ENCODE data around the gene TMEM256. TPM values are rescaled to one million over a fixed set of nuclear protein-coding genes. Genes with fewer than 3 reads are reported as not detected.

TMEM256 gene
- total RNA-seq, 2 experiments from 2014 or later, result 65.6 to 66.3 TPM

DNA sequence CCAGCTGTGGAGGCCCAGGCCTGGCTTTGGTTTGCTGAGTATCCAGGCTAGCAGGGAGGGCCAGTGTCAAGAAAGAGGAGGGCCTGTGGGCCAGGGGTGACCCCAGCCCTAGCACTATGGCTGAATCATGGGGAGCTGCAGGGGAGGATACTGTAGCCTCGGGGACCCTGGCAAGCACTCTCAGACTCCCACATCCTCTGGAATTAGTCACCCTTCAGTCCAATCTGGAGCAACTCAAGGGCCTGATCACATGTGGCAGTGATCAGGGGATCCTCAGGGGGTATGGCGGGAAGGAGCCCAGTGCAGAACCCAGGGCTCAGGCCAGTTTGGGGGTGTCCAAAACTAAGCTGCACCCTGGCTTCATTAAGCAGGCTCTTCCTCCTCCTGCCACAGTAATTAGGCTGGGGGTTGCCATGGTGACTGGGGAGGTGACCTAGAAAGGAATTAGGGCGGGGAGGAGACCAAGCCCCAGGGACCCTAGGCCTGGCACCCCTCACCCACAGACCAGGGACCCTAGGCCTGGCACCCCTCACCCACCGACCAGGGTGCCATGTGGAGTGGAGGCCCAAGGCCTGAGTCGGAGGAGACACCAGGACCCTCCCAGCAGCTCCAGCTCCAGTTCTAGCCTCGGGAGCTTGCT is 9.6 kb upstream of the TMEM256 start:
- H3K27ac Mint-ChIP-seq, result no peak overlapping the region
- intact Hi-C loops (cut with micrococcal nuclease), result no loop called here
- no peaks in the 10 kb centered on the region for H3K9me3 Mint-ChIP-seq
- no peaks in the 10 kb centered on the region for H3K36me3 Mint-ChIP-seq (ENCODE audit: low read depth)
- CTCF ChIA-PET, result interaction anchor here (1.4 kb wide), 1 partner anchor 23 kb away, joined by 4 read pairs; no protein-coding TSS in a partner anchor
- no peaks in the 10 kb centered on the region for H3K27me3 Mint-ChIP-seq (ENCODE audit: low read depth)
- no peak overlapping the region for H3K4me3 Mint-ChIP-seq
- H3K4me1 Mint-ChIP-seq (ENCODE audit: low read depth), result no peaks in the 10 kb centered on the region
- DNase-seq, result no peak

DNA sequence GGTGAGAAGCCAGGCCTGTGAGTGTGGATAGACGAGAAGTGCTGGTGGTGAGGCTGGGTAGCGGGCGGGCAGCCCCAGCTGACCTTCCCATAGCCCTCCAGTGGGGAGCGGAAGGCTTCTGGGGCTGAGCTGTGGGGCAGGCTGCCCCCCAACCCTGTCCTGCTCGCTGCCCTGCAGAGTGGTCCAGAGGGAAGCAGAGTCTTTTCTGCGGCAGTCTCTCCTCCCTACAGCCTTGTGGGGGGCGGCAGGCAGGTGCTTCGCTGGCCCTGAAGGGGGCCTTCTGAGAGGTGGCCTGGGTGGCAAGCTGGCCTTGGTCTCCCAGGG is 7.5 kb upstream of the TMEM256 start:
- Mint-ChIP-seq H3K27ac (no peak overlapping the region), H3K9me3 (no peaks in the 10 kb centered on the region), H3K4me3 (no peak overlapping the region), H3K36me3 (ENCODE audit: low read depth) (no peaks in the 10 kb centered on the region), H3K27me3 (ENCODE audit: low read depth) (no peaks in the 10 kb centered on the region), H3K4me1 (ENCODE audit: low read depth) (peaks cover 5% of the 10 kb centered on the region)
- no peak for DNase-seq
- CTCF ChIA-PET, result no interaction called here
- intact Hi-C loops (cut with micrococcal nuclease), result no loop called here

DNA sequence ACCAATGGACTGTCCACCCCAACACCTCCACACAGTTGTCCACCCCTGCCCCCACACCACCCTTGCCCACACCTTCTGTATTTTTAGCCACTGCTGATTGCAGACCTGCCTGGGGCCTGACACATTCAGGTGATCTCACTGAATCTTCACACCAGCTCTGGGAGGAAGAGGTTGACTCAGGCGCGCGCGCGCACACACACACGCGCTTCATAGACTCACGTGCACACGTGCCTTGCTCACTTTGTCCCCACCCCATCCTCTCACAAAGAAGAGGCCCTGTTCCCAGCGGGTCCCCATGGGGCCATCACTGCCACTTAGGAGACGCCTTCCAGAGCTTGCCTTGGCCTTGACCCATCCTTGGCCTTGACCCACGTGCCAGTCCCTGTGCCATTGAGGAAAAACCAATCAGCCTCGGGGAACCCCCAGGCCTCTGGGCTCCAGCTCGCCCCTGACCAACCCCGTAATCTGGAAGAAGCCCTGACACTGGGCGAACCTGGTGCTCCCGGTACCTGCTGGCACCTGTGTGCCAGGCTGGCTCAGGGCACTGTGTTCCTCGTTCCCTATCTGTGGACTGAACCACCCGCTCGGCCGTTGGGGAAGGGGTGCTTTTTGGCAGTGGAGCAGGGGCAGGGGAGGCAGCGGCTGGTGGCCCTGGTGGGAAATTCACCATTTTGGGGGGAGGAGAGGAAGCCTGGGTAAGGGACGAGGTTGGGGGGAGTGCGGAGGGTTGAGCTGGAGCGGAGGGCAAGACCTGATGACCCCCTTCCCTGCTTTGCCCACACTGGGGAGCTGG is 6.9 kb upstream of the TMEM256 start:
- Mint-ChIP-seq H3K27me3 (ENCODE audit: low read depth) (peaks cover 2% of the 10 kb centered on the region), H3K27ac (no peak overlapping the region), H3K4me3 (no peak overlapping the region), H3K36me3 (ENCODE audit: low read depth) (no peaks in the 10 kb centered on the region), H3K4me1 (ENCODE audit: low read depth) (peaks cover 9% of the 10 kb centered on the region), H3K9me3 (no peaks in the 10 kb centered on the region)
- intact Hi-C loops (cut with micrococcal nuclease), result no loop called here
- no peak for DNase-seq
- CTCF ChIA-PET, result no interaction called here

DNA sequence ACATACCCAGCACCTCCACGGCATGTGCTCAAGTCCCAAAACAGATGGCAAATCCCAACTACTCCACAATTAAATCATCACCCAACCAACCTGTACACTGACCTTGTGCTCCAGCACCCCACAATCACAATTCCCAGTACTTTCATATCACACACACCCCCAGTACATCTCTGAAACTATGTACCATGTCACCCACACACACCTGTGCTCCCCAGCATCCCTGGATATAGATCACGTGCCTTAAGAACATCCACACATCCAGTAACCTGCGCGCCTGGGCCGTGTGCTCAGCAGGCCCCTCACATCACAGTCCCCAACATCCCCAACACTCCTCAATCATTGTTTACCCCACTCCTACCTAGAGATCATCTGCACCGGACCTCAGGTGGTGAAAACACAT is 5.8 kb upstream of the TMEM256 start:
- CTCF ChIA-PET, result interaction anchor here (0.6 kb wide), 1 partner anchor 27 kb away, joined by 3 read pairs; no protein-coding TSS in a partner anchor
- no peak for DNase-seq
- no peak overlapping the region for H3K27ac Mint-ChIP-seq
- H3K4me3 Mint-ChIP-seq, result no peak overlapping the region
- H3K36me3 Mint-ChIP-seq (ENCODE audit: low read depth), result no peaks in the 10 kb centered on the region
- peaks cover 2% of the 10 kb centered on the region for H3K27me3 Mint-ChIP-seq (ENCODE audit: low read depth)
- intact Hi-C loops (cut with micrococcal nuclease), result no loop called here
- H3K4me1 Mint-ChIP-seq (ENCODE audit: low read depth), result peaks cover 13% of the 10 kb centered on the region
- H3K9me3 Mint-ChIP-seq, result no peaks in the 10 kb centered on the region

DNA sequence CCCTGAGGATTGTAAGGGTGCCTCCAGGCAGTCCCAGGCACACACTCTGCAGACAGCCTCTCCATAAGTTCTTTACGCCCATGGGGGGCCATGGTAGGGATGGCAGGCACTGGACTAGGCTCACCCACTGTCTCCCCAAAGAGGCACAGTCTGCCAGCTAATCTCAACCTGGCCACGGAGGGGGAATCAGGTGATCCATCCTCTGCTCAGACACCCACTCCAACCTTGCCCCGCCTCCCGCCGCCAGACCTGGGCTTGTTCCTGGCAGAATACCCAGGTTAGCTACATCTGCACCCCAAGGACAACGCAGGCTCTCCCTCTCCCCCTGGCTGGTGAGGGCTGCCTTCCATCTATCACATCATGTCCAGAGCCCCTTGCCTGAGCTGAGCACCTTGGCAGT is 5.0 kb upstream of the TMEM256 start:
- intact Hi-C loops (cut with micrococcal nuclease), result no loop called here
- H3K4me3 Mint-ChIP-seq, result peak overlapping the region; percentile 13
- H3K27ac Mint-ChIP-seq, result no peak overlapping the region
- peaks cover 13% of the 10 kb centered on the region for H3K4me1 Mint-ChIP-seq (ENCODE audit: low read depth)
- CTCF ChIA-PET, result interaction anchor here (0.6 kb wide), 1 partner anchor 28 kb away, joined by 3 read pairs; no protein-coding TSS in a partner anchor
- no peaks in the 10 kb centered on the region for H3K36me3 Mint-ChIP-seq (ENCODE audit: low read depth)
- DNase-seq, result no peak
- H3K27me3 Mint-ChIP-seq (ENCODE audit: low read depth), result peaks cover 2% of the 10 kb centered on the region
- no peaks in the 10 kb centered on the region for H3K9me3 Mint-ChIP-seq

DNA sequence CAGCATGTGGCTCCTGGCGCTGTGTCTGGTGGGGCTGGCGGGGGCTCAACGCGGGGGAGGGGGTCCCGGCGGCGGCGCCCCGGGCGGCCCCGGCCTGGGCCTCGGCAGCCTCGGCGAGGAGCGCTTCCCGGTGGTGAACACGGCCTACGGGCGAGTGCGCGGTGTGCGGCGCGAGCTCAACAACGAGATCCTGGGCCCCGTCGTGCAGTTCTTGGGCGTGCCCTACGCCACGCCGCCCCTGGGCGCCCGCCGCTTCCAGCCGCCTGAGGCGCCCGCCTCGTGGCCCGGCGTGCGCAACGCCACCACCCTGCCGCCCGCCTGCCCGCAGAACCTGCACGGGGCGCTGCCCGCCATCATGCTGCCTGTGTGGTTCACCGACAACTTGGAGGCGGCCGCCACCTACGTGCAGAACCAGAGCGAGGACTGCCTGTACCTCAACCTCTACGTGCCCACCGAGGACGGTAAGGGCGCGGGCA is 4.4 kb upstream of the TMEM256 start:
- intact Hi-C loops (cut with micrococcal nuclease), result no loop called here
- peak; percentile 41 for DNase-seq
- H3K4me3 Mint-ChIP-seq, result no peak overlapping the region
- peaks cover 2% of the 10 kb centered on the region for H3K27me3 Mint-ChIP-seq (ENCODE audit: low read depth)
- CTCF ChIA-PET, result no interaction called here
- H3K36me3 Mint-ChIP-seq (ENCODE audit: low read depth), result no peaks in the 10 kb centered on the region
- H3K9me3 Mint-ChIP-seq, result no peaks in the 10 kb centered on the region
- peaks cover 13% of the 10 kb centered on the region for H3K4me1 Mint-ChIP-seq (ENCODE audit: low read depth)
- H3K27ac Mint-ChIP-seq, result no peak overlapping the region

DNA sequence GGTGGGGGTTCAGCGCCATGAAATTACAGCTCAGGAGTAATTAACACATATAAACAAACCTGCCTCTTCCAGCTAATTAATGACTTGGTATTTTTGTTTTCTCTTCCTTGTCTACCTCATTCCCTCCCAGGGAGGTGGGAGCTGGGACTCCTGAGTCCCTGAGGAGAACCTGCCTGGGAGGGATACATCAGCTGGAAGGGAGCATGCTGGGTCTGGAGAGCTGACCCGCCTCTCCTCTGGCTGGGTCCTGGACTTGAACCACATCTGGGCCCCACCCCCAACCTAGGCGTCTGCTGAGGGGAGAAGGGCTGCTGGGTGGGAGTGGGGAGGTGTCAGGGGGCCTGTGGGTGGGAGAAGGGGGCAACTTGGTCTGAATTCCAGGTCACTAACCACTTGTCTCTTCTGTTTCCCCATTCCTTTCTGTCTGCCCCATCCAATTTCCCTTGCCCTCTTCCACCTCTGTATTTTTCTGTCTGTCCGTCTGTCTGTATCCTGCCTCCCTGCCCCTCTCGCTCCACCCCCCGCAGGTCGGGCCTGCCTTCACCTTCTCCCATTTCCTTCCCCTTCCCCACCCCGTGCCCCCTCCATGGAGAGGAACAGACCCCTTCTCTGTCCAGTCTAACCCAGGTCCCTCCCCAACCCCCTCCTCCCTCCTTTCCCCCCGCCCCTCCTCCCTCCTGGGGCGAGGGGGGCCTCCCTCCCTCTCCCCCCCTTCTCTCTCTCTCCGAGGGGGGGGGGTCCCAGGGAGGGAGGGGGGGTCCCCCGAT is 3.8 kb upstream of the TMEM256 start, which contains the start of gene NLGN2:
Gene NLGN2, plus strand, starts transcription at position 361 of the 767 bp plus-strand sequence. CDS start 411 bp downstream, outside the sequence.
- intact Hi-C loops (cut with micrococcal nuclease), result no loop called here
- H3K4me3 Mint-ChIP-seq, result peak within 1 kb of the TSS; percentile 43
- no peak for DNase-seq
- H3K27me3 Mint-ChIP-seq (ENCODE audit: low read depth), result peaks cover 2% of the 10 kb centered on the region
- H3K4me1 Mint-ChIP-seq (ENCODE audit: low read depth), result peaks cover 18% of the 10 kb centered on the region
- H3K9me3 Mint-ChIP-seq, result no peaks in the 10 kb centered on the region
- CTCF ChIA-PET, result no interaction called here
- no peaks in the 10 kb centered on the region for H3K36me3 Mint-ChIP-seq (ENCODE audit: low read depth)
- H3K27ac Mint-ChIP-seq, result no peak within 1 kb of the TSS

DNA sequence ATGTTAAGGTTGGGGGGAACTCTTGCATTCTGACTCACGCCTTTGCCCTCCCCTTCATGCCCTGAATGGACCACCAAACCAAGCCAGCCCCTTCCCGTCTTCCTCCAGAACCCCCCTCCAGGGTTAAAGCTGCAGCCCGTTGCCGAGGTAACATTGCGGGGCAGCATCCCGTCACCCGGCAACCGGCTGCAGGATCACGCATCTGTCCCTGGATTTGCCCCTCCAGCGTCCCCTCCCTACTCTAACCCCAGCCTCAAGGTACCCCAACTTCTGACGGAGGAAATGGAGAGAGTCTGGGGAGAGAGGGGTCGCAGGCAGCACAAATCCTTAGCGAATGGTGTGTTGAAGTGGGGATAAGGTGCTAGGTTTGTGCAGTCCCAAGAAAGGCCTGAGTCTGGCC is 3.2 kb upstream of the TMEM256 start:
- intact Hi-C loops (cut with micrococcal nuclease), result no loop called here
- no peak overlapping the region for H3K4me3 Mint-ChIP-seq
- H3K36me3 Mint-ChIP-seq (ENCODE audit: low read depth), result no peaks in the 10 kb centered on the region
- H3K27me3 Mint-ChIP-seq (ENCODE audit: low read depth), result peaks cover 2% of the 10 kb centered on the region
- H3K9me3 Mint-ChIP-seq, result no peaks in the 10 kb centered on the region
- CTCF ChIA-PET, result interaction anchor here (1.1 kb wide), 1 partner anchor 52 kb away, joined by 3 read pairs; the partner anchor contains the start of gene TMEM95
- no peak for DNase-seq
- peaks cover 19% of the 10 kb centered on the region for H3K4me1 Mint-ChIP-seq (ENCODE audit: low read depth)
- no peak overlapping the region for H3K27ac Mint-ChIP-seq

DNA sequence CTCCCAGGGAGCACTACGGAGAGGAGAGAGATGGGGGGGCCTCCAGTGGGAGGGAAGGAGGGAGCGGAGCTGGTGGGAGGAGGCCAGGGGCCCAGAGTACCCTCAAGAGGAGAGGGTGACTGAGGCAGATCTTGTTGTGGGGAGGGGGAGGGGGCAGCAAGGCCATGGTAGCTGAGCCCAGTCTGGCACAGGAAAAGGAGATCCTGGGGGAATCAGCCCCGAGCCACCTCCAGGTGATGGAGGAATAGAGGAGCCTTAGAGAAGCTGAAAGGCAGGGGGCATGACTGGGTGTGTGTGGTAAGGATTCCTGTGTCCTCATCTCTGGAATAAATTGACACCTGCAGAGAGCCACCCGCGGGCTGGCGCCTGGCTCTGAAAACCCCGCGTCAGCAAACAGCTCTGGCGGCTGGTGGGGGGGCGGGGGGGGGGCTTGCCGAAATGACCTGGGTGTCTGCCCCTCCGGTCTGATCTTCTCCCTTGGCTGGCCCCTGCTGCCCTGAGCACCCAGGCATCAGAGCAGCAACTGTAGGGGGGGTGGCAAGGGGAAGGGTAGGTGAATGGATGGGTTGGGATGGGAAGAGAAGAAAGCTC is 2.4 kb upstream of the TMEM256 start:
- H3K27ac Mint-ChIP-seq, result peak overlapping the region; percentile 12
- H3K27me3 Mint-ChIP-seq (ENCODE audit: low read depth), result peaks cover 2% of the 10 kb centered on the region
- peaks cover 4% of the 10 kb centered on the region for H3K36me3 Mint-ChIP-seq (ENCODE audit: low read depth)
- intact Hi-C loops (cut with micrococcal nuclease), result no loop called here
- H3K4me3 Mint-ChIP-seq, result peak overlapping the region; percentile 72
- CTCF ChIA-PET, result interaction anchor here (1.1 kb wide), 1 partner anchor 51 kb away, joined by 3 read pairs; the partner anchor contains the start of gene TMEM95
- no peaks in the 10 kb centered on the region for H3K9me3 Mint-ChIP-seq
- peaks cover 19% of the 10 kb centered on the region for H3K4me1 Mint-ChIP-seq (ENCODE audit: low read depth)
- DNase-seq, result no peak

DNA sequence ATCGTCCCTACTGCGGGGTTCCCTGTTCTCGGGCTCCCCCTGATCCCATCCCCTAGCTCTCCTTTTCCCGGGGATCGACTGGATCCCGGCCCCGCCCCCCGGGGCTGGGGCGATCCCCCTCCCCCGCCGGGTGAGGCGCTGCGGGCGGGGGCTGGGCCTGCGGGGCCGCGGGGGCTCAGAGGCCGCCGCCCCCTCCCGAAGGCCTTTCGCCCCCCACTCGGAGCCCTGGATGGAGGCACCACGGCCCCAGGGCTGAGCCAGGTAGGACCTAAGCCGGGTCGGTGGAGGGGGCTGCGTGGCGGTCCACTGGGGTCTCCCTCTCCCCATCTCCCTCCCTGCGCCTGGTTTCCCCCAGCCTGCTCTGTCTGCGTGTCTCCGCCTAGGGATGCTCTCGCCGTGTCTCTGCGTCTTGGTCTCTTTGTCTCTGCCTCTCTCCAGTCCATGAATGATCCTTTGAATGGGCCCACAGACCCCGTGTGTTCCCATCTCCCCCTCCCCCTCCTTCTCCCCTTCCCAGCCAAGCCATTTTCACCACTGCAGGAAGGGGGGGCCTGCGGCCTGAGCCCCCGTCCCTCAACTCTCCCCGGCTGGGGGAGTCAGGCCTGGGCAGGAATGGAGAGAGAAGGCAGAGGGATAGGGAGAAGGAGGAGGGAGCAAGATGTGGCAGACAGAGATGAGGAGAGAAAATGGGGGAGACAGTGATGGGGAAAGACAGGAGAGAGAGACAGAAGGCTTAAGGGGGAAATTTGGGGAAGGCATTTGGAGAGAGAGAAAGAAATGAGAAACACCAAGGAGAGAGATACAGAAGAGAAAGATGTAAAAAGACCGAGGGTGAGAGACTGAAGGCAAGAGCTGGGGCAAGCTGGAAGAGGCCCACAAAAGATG is 1.7 kb upstream of the TMEM256 start:
- Mint-ChIP-seq H3K9me3 (no peaks in the 10 kb centered on the region), H3K27ac (peak overlapping the region; percentile 12), H3K4me3 (peak overlapping the region; percentile 93), H3K27me3 (ENCODE audit: low read depth) (peaks cover 2% of the 10 kb centered on the region), H3K4me1 (ENCODE audit: low read depth) (peaks cover 19% of the 10 kb centered on the region), H3K36me3 (ENCODE audit: low read depth) (peaks cover 4% of the 10 kb centered on the region)
- intact Hi-C loops (cut with micrococcal nuclease), result no loop called here
- no peak for DNase-seq
- CTCF ChIA-PET, result no interaction called here

DNA sequence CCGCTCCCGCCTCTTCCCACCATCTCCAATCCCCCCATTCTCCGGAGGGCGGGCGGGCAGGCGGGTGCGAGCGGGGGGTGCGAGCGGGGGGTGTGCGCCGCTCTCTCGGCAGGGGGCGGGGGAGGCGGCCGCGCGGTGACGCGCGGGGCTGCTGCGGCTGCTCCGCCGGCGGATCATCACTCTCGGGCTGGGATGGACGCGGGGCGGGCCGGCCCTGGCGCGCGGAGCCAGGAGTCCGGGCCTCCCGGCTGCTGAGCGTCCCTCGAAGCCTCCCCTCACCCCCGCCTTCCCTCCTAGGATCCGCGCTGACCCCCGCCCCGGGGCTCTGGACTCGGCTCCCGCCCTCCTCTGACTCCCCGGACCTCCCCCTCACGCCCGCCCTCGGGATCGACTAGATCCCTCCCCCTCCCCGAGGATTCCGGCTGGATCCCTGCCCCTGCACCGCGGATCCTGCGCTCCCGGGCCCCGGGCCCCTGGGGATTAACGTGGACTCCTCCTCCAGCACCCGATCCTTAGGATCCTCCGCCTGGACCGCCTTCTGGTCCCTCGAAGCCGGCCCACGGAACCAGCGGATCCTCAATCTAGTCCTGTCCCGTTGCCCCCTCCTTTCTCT is 946 bp upstream of the TMEM256 start:
- peaks cover 19% of the 10 kb centered on the region for H3K4me1 Mint-ChIP-seq (ENCODE audit: low read depth)
- DNase-seq, result no peak

More for the DNA sequence above, 946 bp upstream of the TMEM256 start:
- Mint-ChIP-seq H3K27ac (peak overlapping the region; percentile 93), H3K36me3 (ENCODE audit: low read depth) (peaks cover 4% of the 10 kb centered on the region), H3K4me3 (peak overlapping the region; percentile 93), H3K9me3 (no peaks in the 10 kb centered on the region), H3K27me3 (ENCODE audit: low read depth) (peaks cover 2% of the 10 kb centered on the region)
- CTCF ChIA-PET, result interaction anchor here (0.7 to 1.9 kb wide), 2 partner anchors 32 to 108 kb away, joined by 3 to 8 read pairs; no protein-coding TSS in a partner anchor
- intact Hi-C loops (cut with micrococcal nuclease), result loop anchor here (1.0 to 5.0 kb wide), 11 partner anchors 11 to 281 kb away; partner anchors contain the start of genes ACADVL, DLG4, EIF5A and KCTD11
